Epithelial cell of esophagus (primary cell): ENCODE data around the gene FAM110D.

Experiments used
- DNase-seq: peaks from one replicate; pipeline ENCODE4 v3.0.0; 2010; ENCODE audit warnings: low read depth
- H3K4me3 ChIP-seq: 2 replicates; pipeline ENCODE4 v1.5.1; 2011; ENCODE audit warnings: mild to moderate bottlenecking, low read length, control low read depth
- TF ChIP-seq, protein P1 (sequence below): IDR thresholded peaks from 2 replicates; pipeline ENCODE4 v1.5.1; 2011; ENCODE audit warnings: low read depth, mild to moderate bottlenecking, low read length, control low read depth, inconsistent platforms; ENCODE audit not compliant: insufficient read depth; ENCODE audit errors: missing control alignments

The FAM110D gene

DNA sequence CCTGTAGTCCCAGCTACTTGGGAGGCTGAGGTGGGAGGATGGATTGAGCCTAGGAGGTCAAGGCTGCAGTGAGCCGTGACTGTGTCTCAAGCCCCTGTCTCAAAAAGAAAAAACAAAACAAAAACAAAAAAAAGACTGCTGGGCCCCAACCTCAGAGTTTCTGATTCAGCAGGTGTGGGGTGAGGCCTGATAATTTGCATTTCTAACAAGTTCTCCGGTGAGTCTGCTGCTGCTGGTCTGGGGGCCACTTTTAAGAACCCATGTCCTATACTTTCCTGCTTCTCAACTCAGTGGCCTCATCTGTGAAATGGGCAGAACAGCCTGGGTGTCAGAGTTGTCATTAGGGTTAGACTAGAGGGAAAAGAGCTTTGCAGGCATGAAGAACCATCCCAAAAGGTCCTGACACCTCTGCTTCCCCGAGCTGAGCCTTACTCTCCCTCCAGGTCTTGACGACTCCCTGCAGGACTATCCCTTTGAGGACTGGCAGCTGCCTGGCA is 21.2 kb downstream of the FAM110D start:
- no peak overlapping the region for H3K4me3 ChIP-seq
- no peak for DNase-seq
- TF ChIP-seq, protein P1, sequence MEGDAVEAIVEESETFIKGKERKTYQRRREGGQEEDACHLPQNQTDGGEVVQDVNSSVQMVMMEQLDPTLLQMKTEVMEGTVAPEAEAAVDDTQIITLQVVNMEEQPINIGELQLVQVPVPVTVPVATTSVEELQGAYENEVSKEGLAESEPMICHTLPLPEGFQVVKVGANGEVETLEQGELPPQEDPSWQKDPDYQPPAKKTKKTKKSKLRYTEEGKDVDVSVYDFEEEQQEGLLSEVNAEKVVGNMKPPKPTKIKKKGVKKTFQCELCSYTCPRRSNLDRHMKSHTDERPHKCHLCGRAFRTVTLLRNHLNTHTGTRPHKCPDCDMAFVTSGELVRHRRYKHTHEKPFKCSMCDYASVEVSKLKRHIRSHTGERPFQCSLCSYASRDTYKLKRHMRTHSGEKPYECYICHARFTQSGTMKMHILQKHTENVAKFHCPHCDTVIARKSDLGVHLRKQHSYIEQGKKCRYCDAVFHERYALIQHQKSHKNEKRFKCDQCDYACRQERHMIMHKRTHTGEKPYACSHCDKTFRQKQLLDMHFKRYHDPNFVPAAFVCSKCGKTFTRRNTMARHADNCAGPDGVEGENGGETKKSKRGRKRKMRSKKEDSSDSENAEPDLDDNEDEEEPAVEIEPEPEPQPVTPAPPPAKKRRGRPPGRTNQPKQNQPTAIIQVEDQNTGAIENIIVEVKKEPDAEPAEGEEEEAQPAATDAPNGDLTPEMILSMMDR = no peak

DNA sequence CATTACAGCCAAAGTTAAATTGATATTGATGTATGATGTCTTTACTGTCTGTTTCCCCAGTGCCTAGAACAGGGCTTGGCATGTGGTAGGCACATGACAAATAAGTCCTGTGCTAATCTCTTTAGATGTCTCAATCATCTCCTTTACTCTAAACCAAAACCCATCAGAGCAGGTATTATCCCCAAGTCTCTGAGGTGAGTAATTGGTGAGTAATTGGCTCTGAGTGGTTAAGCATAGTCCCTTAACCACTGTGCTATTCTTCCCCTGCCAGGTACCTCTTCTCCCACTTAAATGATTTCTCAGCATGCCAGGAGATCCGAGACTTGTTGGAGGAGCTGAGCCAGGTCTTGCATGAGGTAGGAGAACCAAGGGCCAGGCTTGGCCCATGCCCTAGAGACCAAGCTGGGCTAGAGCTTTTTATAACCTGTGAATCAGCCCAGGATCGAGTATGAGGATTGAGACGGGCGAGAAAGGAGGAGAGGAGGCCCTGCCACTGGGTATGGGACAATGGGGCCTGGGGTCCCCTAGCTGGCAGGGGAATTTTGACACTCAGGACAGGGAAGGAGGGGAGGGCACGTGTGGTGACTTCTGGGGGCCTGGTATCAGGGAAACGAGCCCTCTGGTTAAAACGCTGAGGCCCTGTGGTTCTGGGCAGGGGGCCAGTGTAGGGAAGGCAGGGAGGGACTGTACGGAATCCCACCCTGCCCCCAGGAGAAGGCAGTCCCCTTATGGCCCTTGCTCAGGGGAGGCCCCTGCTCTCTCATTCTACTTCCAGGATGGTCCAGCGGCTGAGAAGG is 22.9 kb downstream of the FAM110D start:
- H3K4me3 ChIP-seq = no peak overlapping the region
- TF ChIP-seq, protein P1 = no peak
- peak; percentile 95 for DNase-seq

DNA sequence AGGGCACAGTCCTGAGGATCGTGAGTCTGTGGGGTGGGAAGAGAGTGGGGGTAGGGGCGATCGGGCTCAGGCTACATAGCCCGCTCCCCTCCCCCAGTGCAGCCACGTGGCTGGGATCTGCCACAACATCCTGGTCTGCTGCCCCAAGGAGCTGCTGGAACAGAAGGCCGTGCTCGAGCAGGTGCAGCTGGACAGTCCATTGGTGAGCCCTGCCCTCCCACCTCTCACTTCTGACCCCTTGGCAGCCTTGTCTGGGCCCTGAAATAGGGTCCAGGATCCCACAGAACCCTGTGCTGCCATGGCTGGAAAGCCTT is 23.5 kb downstream of the FAM110D start:
- TF ChIP-seq, protein P1 = no peak
- no peak for DNase-seq
- no peak overlapping the region for H3K4me3 ChIP-seq

DNA sequence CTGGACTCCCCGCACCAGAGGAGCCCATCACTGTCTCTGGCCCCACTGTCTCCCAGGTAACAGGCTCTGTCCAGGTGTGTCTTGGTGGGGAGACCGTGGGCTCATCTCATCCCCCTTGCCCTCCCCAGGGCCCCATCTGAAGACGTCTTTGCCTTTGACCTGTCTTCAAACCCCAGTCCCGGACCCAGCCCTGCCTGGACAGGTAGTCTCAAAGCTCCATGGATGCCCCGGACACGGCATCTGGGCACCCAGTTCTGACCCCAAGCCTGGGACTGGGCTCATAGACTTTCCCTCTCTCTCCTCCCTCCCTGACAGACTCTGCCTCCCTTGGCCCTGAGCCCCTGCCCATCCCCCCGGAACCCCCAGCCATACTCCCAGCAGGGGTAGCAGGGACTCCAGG is 25.2 kb downstream of the FAM110D start:
- no peak for DNase-seq
- H3K4me3 ChIP-seq = no peak overlapping the region
- TF ChIP-seq, protein P1 = no peak

DNA sequence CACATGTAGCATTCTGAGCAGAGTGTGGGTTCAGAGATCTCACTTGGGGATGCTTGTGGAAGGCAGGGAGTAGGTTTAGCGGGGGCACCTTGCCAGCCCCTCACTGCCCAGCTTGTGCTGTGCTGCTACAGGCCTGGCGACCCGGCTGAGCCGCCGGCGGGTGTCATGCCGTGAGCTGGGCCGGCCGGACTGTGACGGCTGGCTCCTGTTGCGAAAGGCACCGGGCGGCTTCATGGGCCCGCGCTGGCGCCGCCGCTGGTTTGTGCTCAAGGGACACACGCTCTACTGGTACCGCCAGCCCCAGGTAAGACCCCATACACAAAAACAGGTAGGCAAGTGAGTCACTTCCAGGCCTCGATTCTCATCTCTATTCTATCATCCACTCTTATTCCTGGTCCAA is 26.0 kb downstream of the FAM110D start:
- TF ChIP-seq, protein P1 = no peak
- DNase-seq = no peak
- no peak overlapping the region for H3K4me3 ChIP-seq

DNA sequence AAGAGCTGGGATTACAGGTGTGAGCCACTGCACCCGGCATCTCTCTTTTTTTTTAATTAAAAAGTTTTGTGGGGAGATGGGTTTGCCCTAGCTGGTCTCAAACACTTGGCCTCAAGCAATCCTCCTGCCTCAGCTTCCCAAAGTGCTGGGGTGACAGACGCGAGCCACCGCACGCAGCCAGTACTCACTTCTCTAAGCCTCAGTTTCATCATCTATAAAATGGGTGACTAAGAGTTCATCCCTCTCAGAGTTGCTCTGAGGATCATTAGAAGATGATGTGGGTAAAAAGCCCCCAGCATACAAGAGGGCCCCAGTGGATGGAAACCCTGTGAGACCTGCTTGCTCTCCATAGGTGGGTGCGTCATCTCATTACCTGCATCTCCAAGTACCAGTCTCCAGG is 29.0 kb downstream of the FAM110D start:
- no peak overlapping the region for H3K4me3 ChIP-seq
- no peak for DNase-seq
- TF ChIP-seq, protein P1 = no peak

DNA sequence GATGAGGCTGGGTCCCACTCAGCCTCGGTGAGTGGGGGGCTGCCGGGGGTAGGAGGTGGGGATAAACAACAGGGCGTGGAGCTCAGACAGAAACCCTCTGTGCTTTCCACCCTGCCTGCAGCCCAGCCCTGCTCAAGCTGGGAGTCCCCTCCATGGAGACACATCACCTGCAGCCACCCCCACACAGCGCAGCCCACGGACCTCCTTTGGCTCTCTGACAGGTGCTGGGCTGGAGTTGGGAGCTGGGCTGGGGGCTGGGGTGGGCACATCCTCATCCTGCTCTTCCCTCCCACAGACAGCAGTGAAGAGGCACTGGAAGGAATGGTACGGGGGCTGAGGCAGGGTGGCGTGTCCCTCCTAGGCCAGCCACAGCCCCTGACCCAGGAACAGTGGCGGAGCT is 29.6 kb downstream of the FAM110D start:
- TF ChIP-seq, protein P1 = no peak
- DNase-seq = no peak
- no peak overlapping the region for H3K4me3 ChIP-seq
